Loucy (cell line): ENCODE measurements around the gene TRIM56.

Experiments used
- EZH2phosphoT487 ChIP-seq: fragments of 200-600 bp; IDR thresholded peaks from 2 replicates; pipeline ENCODE4 v1.6.1; 2018; ENCODE audit warnings: antibody characterized with exemption, mild to moderate bottlenecking, moderate library complexity, borderline replicate concordance
- TF ChIP-seq, protein P1 (sequence below): fragments of 200-600 bp; sonication (generic); conservative IDR thresholded peaks from 2 replicates; pipeline ENCODE4 v1.5.1; 2014; ENCODE audit warnings: mild to moderate bottlenecking, antibody characterized with exemption, low read length

- TF ChIP-seq, protein P1, sequence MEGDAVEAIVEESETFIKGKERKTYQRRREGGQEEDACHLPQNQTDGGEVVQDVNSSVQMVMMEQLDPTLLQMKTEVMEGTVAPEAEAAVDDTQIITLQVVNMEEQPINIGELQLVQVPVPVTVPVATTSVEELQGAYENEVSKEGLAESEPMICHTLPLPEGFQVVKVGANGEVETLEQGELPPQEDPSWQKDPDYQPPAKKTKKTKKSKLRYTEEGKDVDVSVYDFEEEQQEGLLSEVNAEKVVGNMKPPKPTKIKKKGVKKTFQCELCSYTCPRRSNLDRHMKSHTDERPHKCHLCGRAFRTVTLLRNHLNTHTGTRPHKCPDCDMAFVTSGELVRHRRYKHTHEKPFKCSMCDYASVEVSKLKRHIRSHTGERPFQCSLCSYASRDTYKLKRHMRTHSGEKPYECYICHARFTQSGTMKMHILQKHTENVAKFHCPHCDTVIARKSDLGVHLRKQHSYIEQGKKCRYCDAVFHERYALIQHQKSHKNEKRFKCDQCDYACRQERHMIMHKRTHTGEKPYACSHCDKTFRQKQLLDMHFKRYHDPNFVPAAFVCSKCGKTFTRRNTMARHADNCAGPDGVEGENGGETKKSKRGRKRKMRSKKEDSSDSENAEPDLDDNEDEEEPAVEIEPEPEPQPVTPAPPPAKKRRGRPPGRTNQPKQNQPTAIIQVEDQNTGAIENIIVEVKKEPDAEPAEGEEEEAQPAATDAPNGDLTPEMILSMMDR, result no peak
- TF ChIP-seq EZH2phosphoT487, result no peak
Observed at GRCh38 chr7:101093906-101094305, 8.6 kb downstream of the TRIM56 start.
